Pancreas (tissue), 10 donors: ENCODE measurements around the gene PITRM1. TPM values are rescaled to one million over a fixed set of nuclear protein-coding genes. Genes with fewer than 3 reads are reported as not detected.

Source experiments
- ATAC-seq, 4 donors: fragments of 200-7000 bp; cut with Tn5 transposase; one replicate each; pipeline versions ENCODE4 v1.8.0 to v1.9.1; 2020; ENCODE audit warnings: mild to moderate bottlenecking in 4 of 4, moderate library complexity in 4 of 4
- DNase-seq, 6 donors: peaks; one replicate each; pipeline ENCODE4 v3.0.0-alpha.2; 2020
- FAIRE-seq: peaks from 2 replicates; lab custom pipeline; 2012; peaks lifted over from hg19 to GRCh38; lab: Jason Lieb, UNC
- H3K27ac ChIP-seq, 4 donors: fragments of 200-600 bp; sonication (generic); 1 replicate in 3 of 4; 2 replicates in 1 of 4; pipeline versions ENCODE4 v1.5.0 to v1.8.0; 2020
- H3K27me3 ChIP-seq, 4 donors: fragments of 200-600 bp; one replicate each; pipeline ENCODE4 v1.8.0; 2021
- H3K36me3 ChIP-seq, 3 donors: fragments of 200-600 bp; sonication (generic) in 1 of 3; one replicate each; pipeline versions ENCODE4 v1.5.0 to v1.8.0; 2020 to 2021
- H3K4me1 ChIP-seq, 3 donors: fragments of 200-600 bp; one replicate each; pipeline ENCODE4 v1.8.0; 2021
- H3K4me3 ChIP-seq, 4 donors: fragments of 200-600 bp; sonication (generic) in 2 of 4; one replicate each; pipeline versions ENCODE4 v1.5.0 to v1.8.0; 2020 to 2021
- H3K9me3 ChIP-seq, 4 donors: fragments of 200-600 bp; one replicate each; pipeline ENCODE4 v1.8.0; 2021
- CTCF ChIP-seq, 4 donors: fragments of 200-600 bp; sonication (generic) in 3 of 4; IDR thresholded peaks; one replicate each; pipeline versions ENCODE4 v1.5.0 to v1.8.0; 2021; ENCODE audit warnings: antibody characterized with exemption in 4 of 4
- WGBS, 2 donors: extraction: QIAGEN DNeasy Blood & Tissue Kit; methylation state at CpG; one replicate each; pipeline ENCODE4 v1.1.7; 2013; 5-methylcytosine and 5-hydroxymethylcytosine counted together
- intact Hi-C, 3 donors: fragments of 100-400 bp; cut with DNase I; formaldehyde crosslinking; loops; one replicate each; pipeline versions ENCODE4 v1.11.1 to v1.14.2; 2022
- polyA plus RNA-seq, 2 donors: library from polyadenylated mRNA; stranded (reverse); fragments of 200-250 nt; gene quantifications; one replicate each; pipeline ENCODE4 v1.2.3, GENCODE V29; 2013
- total RNA-seq, 6 donors: library from RNA; stranded (reverse); fragmentation: NEBNext Ultra II Directional in 4 of 6; extraction: Animal tissue kit (Norgen Biotek cat#: 25700) in 4 of 6; gene quantifications; one replicate each; pipeline versions ENCODE4 v1.2.1 to v1.2.4, GENCODE V29; 2021 to 2023
- donor health status: healthy with polysubstance abuse.
- donor health status: DM: no; HTN: no; CAD: no; lungs with moderate emphysema.
- donor health status: DM: no; HTN: no; CAD: no.
- donor health status: control.
- donor health status: control.
- donor health status: Bipolar disorder and iron deficiency.
- donor health status: DM: yes; HTN: yes; CAD: no.
- donor health status: DM: no; HTN: no; CAD: no.
- donor health status: DM: no; HTN: no; CAD: no.
- donor health status: DM: yes; HTN: yes; CAD: no.

PITRM1 gene
- total and polyA plus RNA-seq, 8 donors, result 24.7 to 73.6 (median 31.5) TPM

GRCh38 chr10:3143791-3144434, 28.7 kb downstream of the PITRM1 start:
- ATAC-seq (no peak), DNase-seq (peak in 1 of 6 donors; percentile 33), FAIRE-seq (no peak)
- no peak overlapping the region for H3K27ac ChIP-seq
- WGBS, 2 donors, result 93 to 96% methylated on average over 19 of the region's 19 CpGs
- H3K4me3 ChIP-seq, result no peak overlapping the region
- H3K27me3 ChIP-seq, result no peaks in the 10 kb centered on the region
- intact Hi-C loops, result no loop called here
- H3K4me1 ChIP-seq, result no peaks in the 10 kb centered on the region
- peaks cover 7 to 94% (median 31%) of the 10 kb centered on the region in 3 donors for H3K36me3 ChIP-seq
- H3K9me3 ChIP-seq, result no peaks in the 10 kb centered on the region
- no peak for TF ChIP-seq CTCF (IDR thresholded peaks at IDR 0.05)

- Histone ChIP-seq H3K27me3 (no peaks in the 10 kb centered on the region), H3K36me3 (peaks cover 6 to 92% (median 31%) of the 10 kb centered on the region in 3 donors), H3K4me1 (no peaks in the 10 kb centered on the region), H3K27ac (no peak overlapping the region), H3K4me3 (no peak overlapping the region), H3K9me3 (no peaks in the 10 kb centered on the region)
- no peak for DNase-seq
- no peak for FAIRE-seq
- 94 to 97% methylated on average over 17 of the region's 17 CpGs for WGBS, 2 donors
- intact Hi-C loops, result no loop called here
- no peak for TF ChIP-seq CTCF (IDR thresholded peaks at IDR 0.05)
- ATAC-seq, result no peak
These were observed 29.2 kb downstream of the PITRM1 start for GRCh38 chr10:3143366-3143765.

- Histone ChIP-seq H3K36me3 (peaks cover 6 to 94% (median 31%) of the 10 kb centered on the region in 3 donors), H3K27me3 (no peaks in the 10 kb centered on the region), H3K4me3 (no peak overlapping the region), H3K9me3 (no peaks in the 10 kb centered on the region), H3K27ac (no peak overlapping the region), H3K4me1 (no peaks in the 10 kb centered on the region)
- ATAC-seq, result no peak
- no peak for FAIRE-seq
- TF ChIP-seq CTCF (IDR thresholded peaks at IDR 0.05), result no peak
- peak in 1 of 6 donors; percentile 30 for DNase-seq
- intact Hi-C loops, result no loop called here
- WGBS, 2 donors, result 88 to 93% methylated on average over 14 of the region's 14 CpGs
These were observed 30.3 kb downstream of the PITRM1 start for GRCh38 chr10:3142146-3142875.

GRCh38 chr10:3141351-3142005, 31.1 kb downstream of the PITRM1 start:
- DNase-seq (no peak), ATAC-seq (no peak), FAIRE-seq (no peak)
- WGBS, 2 donors, result 93 to 95% methylated on average over 21 of the region's 21 CpGs
- no peak for TF ChIP-seq CTCF (IDR thresholded peaks at IDR 0.05)
- Histone ChIP-seq H3K27me3 (no peaks in the 10 kb centered on the region), H3K27ac (no peak overlapping the region), H3K4me3 (no peak overlapping the region), H3K36me3 (peaks cover 6 to 92% (median 32%) of the 10 kb centered on the region in 3 donors), H3K4me1 (no peaks in the 10 kb centered on the region), H3K9me3 (no peaks in the 10 kb centered on the region)
- intact Hi-C loops, result no loop called here
